Measurements from ENCODE around the gene HOMER2.

The HOMER2 gene

GRCh38 chr15:82840166-82840565, 112.4 kb downstream of the HOMER2 start:
- H3K4me3 ChIP-seq (ENCODE audit: low read depth, low read length) = no peak overlapping the region
- TF ChIP-seq, protein P1, sequence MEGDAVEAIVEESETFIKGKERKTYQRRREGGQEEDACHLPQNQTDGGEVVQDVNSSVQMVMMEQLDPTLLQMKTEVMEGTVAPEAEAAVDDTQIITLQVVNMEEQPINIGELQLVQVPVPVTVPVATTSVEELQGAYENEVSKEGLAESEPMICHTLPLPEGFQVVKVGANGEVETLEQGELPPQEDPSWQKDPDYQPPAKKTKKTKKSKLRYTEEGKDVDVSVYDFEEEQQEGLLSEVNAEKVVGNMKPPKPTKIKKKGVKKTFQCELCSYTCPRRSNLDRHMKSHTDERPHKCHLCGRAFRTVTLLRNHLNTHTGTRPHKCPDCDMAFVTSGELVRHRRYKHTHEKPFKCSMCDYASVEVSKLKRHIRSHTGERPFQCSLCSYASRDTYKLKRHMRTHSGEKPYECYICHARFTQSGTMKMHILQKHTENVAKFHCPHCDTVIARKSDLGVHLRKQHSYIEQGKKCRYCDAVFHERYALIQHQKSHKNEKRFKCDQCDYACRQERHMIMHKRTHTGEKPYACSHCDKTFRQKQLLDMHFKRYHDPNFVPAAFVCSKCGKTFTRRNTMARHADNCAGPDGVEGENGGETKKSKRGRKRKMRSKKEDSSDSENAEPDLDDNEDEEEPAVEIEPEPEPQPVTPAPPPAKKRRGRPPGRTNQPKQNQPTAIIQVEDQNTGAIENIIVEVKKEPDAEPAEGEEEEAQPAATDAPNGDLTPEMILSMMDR (conservative IDR thresholded peaks at IDR 0.05; ENCODE audit: low read depth, low read length) = no peak
- DNase-seq (ENCODE audit: low read depth) = no peak

DNA sequence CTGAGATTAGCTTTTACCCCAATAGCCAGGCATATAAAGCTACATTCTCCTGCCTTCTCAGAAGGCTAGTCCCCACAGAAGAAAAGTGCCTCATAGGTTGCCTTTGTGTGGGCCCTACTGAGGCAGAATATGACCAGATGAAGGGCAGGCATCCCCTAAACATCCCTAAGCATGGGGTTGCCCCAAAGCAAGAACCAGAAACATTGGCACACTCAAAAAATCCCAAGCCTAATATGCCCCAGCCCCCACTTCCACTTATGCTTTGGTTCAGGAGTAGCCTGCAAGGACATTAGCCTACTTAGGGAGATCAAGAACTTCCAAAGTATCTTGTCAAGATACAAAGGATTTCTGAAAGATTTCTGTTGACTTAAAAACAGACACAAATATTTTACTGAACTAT, 113.4 kb downstream of the HOMER2 start:
- TF ChIP-seq, protein P1 (conservative IDR thresholded peaks at IDR 0.05; ENCODE audit: low read depth, low read length) = no peak
- DNase-seq (ENCODE audit: low read depth) = no peak
- H3K4me3 ChIP-seq (ENCODE audit: low read depth, low read length) = no peak overlapping the region

GRCh38 chr15:82838096-82838735, 114.3 kb downstream of the HOMER2 start:
- DNase-seq (ENCODE audit: low read depth) = no peak
- H3K4me3 ChIP-seq (ENCODE audit: low read depth, low read length) = no peak overlapping the region
- TF ChIP-seq, protein P1 (conservative IDR thresholded peaks at IDR 0.05; ENCODE audit: low read depth, low read length) = no peak

GRCh38 chr15:82835391-82835917, 117.1 kb downstream of the HOMER2 start:
- DNase-seq (ENCODE audit: low read depth) = no peak
- TF ChIP-seq, protein P1 (conservative IDR thresholded peaks at IDR 0.05; ENCODE audit: low read depth, low read length) = no peak
- no peak overlapping the region for H3K4me3 ChIP-seq (ENCODE audit: low read depth, low read length)

DNA sequence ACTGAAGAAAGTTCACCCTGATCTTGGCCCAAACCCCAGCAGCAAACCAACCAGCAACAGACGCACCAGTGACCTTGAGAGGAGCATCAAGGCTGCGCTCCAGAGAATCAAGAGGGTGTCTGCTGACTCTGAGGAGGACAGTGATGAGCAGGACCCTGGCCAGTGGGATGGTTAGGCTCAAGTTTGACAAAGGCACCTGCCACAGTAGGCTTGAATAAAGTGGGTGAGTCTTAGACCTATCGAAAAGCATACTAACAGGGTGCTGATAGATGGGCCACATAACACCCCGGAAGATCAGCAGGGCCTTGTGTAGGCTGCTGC, 119.2 kb downstream of the HOMER2 start:
- no peak overlapping the region for H3K4me3 ChIP-seq (ENCODE audit: low read depth, low read length)
- no peak for DNase-seq (ENCODE audit: low read depth)
- TF ChIP-seq, protein P1 (conservative IDR thresholded peaks at IDR 0.05; ENCODE audit: low read depth, low read length) = no peak

- peak; percentile 86 for DNase-seq (ENCODE audit: low read depth)
- H3K4me3 ChIP-seq (ENCODE audit: low read depth, low read length) = no peak overlapping the region
- TF ChIP-seq, protein P1 (conservative IDR thresholded peaks at IDR 0.05; ENCODE audit: low read depth, low read length) = peak; percentile 34
These were observed 119.7 kb downstream of the HOMER2 start for GRCh38 chr15:82832601-82833361.

All from choroid plexus epithelial cell (primary cell).